ENCODE results near the gene AK9. TPM values are rescaled to one million over a fixed set of nuclear protein-coding genes. Genes with fewer than 3 reads are reported as not detected.

The AK9 gene
- total RNA-seq, 4 donors from 2014 or later: 3.1 to 9.5 (median 6.3) TPM

DNA sequence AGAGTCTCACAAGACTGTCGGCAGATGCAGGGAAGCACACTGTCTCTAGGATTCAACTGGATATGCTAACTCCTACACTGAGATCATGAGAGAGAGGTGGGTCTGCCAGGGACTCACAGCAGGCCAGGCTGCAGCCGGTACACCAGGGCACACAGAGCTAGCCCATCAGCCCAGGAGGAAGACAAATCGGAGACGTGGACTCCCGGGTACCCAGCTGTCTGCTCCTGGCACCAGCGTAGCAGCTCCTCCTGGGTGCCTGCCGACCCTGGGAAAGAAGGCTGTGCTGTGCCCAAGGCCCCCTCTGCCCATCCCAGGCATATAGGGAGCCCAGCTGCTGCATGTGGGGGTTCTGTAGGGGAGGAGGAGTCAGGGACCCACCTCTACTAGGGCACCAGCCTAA is 242.4 kb downstream of the AK9 start:
- TF ChIP-seq CTCF (IDR thresholded peaks at IDR 0.05): no peak
- TF ChIP-seq POLR2A (IDR thresholded peaks at IDR 0.05): no peak
- no peak for TF ChIP-seq POLR2AphosphoS5 (IDR thresholded peaks at IDR 0.05)
- no peak for TF ChIP-seq EP300 (IDR thresholded peaks at IDR 0.05)
- no peak overlapping the region for H3K4me3 ChIP-seq
- H3K36me3 ChIP-seq: peaks cover 51% of the 10 kb centered on the region
- WGBS: 47% methylated on average over 5 of the region's 7 CpGs
- peaks cover 4% of the 10 kb centered on the region for H3K4me1 ChIP-seq
- no peaks in the 10 kb centered on the region for H3K9me3 ChIP-seq
- H3K27ac ChIP-seq: no peak overlapping the region
- DNase-seq (ENCODE audit: low spot score in 2 of 2): no peak
- H3K27me3 ChIP-seq: no peaks in the 10 kb centered on the region

- Histone ChIP-seq H3K27me3 (no peaks in the 10 kb centered on the region), H3K4me3 (no peak overlapping the region), H3K9me3 (no peaks in the 10 kb centered on the region), H3K4me1 (no peaks in the 10 kb centered on the region), H3K36me3 (peaks cover 57% of the 10 kb centered on the region), H3K27ac (no peak overlapping the region)
- no peak for DNase-seq (ENCODE audit: low spot score in 2 of 2)
- WGBS: 83% methylated on average over 5 of the region's 8 CpGs
- TF ChIP-seq EP300 (IDR thresholded peaks at IDR 0.05): no peak
- no peak for TF ChIP-seq POLR2AphosphoS5 (IDR thresholded peaks at IDR 0.05)
- TF ChIP-seq POLR2A (IDR thresholded peaks at IDR 0.05): no peak
- no peak for TF ChIP-seq CTCF (IDR thresholded peaks at IDR 0.05)
Measured at GRCh38 chr6:109447878-109448555, 243.0 kb downstream of the AK9 start.

GRCh38 chr6:109447087-109447486 is 243.9 kb downstream of the AK9 start:
- H3K4me3 ChIP-seq: no peak overlapping the region
- no peaks in the 10 kb centered on the region for H3K9me3 ChIP-seq
- peaks cover 60% of the 10 kb centered on the region for H3K36me3 ChIP-seq
- H3K27ac ChIP-seq: no peak overlapping the region
- no peak for DNase-seq (ENCODE audit: low spot score in 2 of 2)
- WGBS: 84% methylated on average over 5 of the region's 10 CpGs
- H3K4me1 ChIP-seq: peaks cover 7% of the 10 kb centered on the region
- H3K27me3 ChIP-seq: no peaks in the 10 kb centered on the region
- TF ChIP-seq CTCF (IDR thresholded peaks at IDR 0.05): no peak
- no peak for TF ChIP-seq EP300 (IDR thresholded peaks at IDR 0.05)
- TF ChIP-seq POLR2AphosphoS5 (IDR thresholded peaks at IDR 0.05): no peak
- no peak for TF ChIP-seq POLR2A (IDR thresholded peaks at IDR 0.05)

DNA sequence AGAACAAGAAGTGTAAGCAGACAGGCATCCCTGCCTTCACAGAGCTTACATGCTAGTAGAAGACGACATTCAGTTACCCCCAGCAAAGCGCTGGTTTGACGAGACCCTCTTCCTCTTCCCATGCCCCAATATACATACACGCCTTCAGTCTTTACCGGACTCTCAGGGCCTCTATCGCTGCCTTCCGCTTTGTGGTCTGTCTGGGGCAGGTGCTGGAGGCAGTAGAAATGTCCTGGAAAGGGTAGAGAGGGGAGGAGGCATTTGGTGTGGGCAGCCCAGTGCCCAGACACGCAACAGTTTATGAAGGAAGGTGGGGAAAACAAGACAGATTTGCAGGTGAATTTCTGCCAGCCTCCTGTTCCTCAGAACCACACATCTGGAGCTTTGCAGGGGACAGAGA is 244.5 kb downstream of the AK9 start:
- H3K9me3 ChIP-seq: no peaks in the 10 kb centered on the region
- 90% methylated on average over 8 of the region's 8 CpGs for WGBS
- TF ChIP-seq POLR2A (IDR thresholded peaks at IDR 0.05): no peak
- TF ChIP-seq POLR2AphosphoS5 (IDR thresholded peaks at IDR 0.05): no peak
- no peak for TF ChIP-seq EP300 (IDR thresholded peaks at IDR 0.05)
- no peak for TF ChIP-seq CTCF (IDR thresholded peaks at IDR 0.05)
- no peak overlapping the region for H3K27ac ChIP-seq
- H3K27me3 ChIP-seq: no peaks in the 10 kb centered on the region
- H3K36me3 ChIP-seq: peaks cover 55% of the 10 kb centered on the region
- no peak overlapping the region for H3K4me3 ChIP-seq
- peaks cover 12% of the 10 kb centered on the region for H3K4me1 ChIP-seq
- DNase-seq (ENCODE audit: low spot score in 2 of 2): no peak

GRCh38 chr6:109446072-109446471 is 244.9 kb downstream of the AK9 start:
- Histone ChIP-seq H3K27me3 (no peaks in the 10 kb centered on the region), H3K36me3 (peaks cover 55% of the 10 kb centered on the region), H3K4me3 (no peak overlapping the region), H3K9me3 (no peaks in the 10 kb centered on the region), H3K4me1 (peaks cover 17% of the 10 kb centered on the region), H3K27ac (no peak overlapping the region)
- TF ChIP-seq CTCF (IDR thresholded peaks at IDR 0.05): no peak
- TF ChIP-seq POLR2A (IDR thresholded peaks at IDR 0.05): no peak
- TF ChIP-seq EP300 (IDR thresholded peaks at IDR 0.05): no peak
- no peak for TF ChIP-seq POLR2AphosphoS5 (IDR thresholded peaks at IDR 0.05)
- DNase-seq (ENCODE audit: low spot score in 2 of 2): no peak
- WGBS: 89% methylated on average over 7 of the region's 15 CpGs
